B cell (primary cell): ENCODE results near the gene DYNLRB2. TPM values are rescaled to one million over a fixed set of nuclear protein-coding genes. Genes with fewer than 3 reads are reported as not detected.

Experiments
- ATAC-seq: fragments of 200-7000 bp; cut with Tn5 transposase; one replicate; pipeline ENCODE4 v1.10.0; 2021; ENCODE audit warnings: low read depth, mild to moderate bottlenecking, moderate number of reproducible peaks, moderate library complexity
- CTCF ChIA-PET: fragments of 350-600 bp; sonication (Branson Sonifier 250); formaldehyde crosslinking; loops from one replicate; lab custom pipeline; 2021; ENCODE audit warnings: antibody characterized with exemption, inconsistent platforms; lab: Charles Lee
- POLR2A ChIA-PET: fragments of 350-600 bp; sonication (Branson Sonifier 250); formaldehyde crosslinking; loops from one replicate; lab custom pipeline; 2021; ENCODE audit warnings: antibody characterized with exemption; lab: Charles Lee
- DNase-seq: peaks from one replicate; pipeline ENCODE4 v3.0.0; 2013
- H2AFZ ChIP-seq: 2 replicates; pipeline ENCODE4 v1.6.1; 2012; ENCODE audit warnings: mild to moderate bottlenecking, low read depth, low read length; ENCODE audit not compliant: insufficient read depth, poor library complexity, severe bottlenecking
- H3K27ac ChIP-seq, 2 donors: 1 replicate in 1 of 2; 2 replicates in 1 of 2; pipeline ENCODE4 v1.5.1; 2012 to 2013; ENCODE audit warnings: low read length in 2 of 2, mild to moderate bottlenecking in 2 of 2, moderate library complexity in 1 of 2
- H3K27me3 ChIP-seq, 4 experiments: fragments of 200-600 bp in 1 of 4; sonication (generic) in 1 of 4; replicated peaks in 1 of 4; 1 replicate in 2 of 4; 2 replicates in 2 of 4; pipeline versions ENCODE4 v1.6.1 to v1.7.0; 2013 to 2016; ENCODE audit warnings: low read length in 3 of 4, mild to moderate bottlenecking in 2 of 4, mixed read lengths in 1 of 4, moderate library complexity in 1 of 4; ENCODE audit not compliant: insufficient read depth in 4 of 4, control insufficient read depth in 3 of 4; ENCODE audit errors: control extremely low read depth in 1 of 4
- H3K36me3 ChIP-seq, 2 experiments: replicated peaks in 1 of 2; 1 replicate in 1 of 2; 2 replicates in 1 of 2; pipeline versions ENCODE4 v1.6.1 to v1.7.1; 2013; ENCODE audit warnings: low read length in 1 of 2; ENCODE audit not compliant: insufficient read depth in 2 of 2, control insufficient read depth in 1 of 2; ENCODE audit errors: control extremely low read depth in 1 of 2, extremely low read depth in 1 of 2
- H3K4me1 ChIP-seq, 2 donors: fragments of 200-600 bp in 1 of 2; sonication (generic) in 1 of 2; 1 replicate in 1 of 2; 2 replicates in 1 of 2; pipeline versions ENCODE4 v1.5.1 to v1.6.1; 2013 to 2017; ENCODE audit warnings: low read length in 2 of 2; ENCODE audit not compliant: control insufficient read depth in 2 of 2, insufficient read depth in 2 of 2
- H3K4me2 ChIP-seq: replicated peaks from 2 replicates; pipeline ENCODE3; 2012; ENCODE audit warnings: mild to moderate bottlenecking, low read depth, low read length; ENCODE audit not compliant: poor library complexity, severe bottlenecking
- H3K4me3 ChIP-seq, 5 experiments: fragments of 200-600 bp in 1 of 5; sonication (generic) in 1 of 5; 1 replicate in 3 of 5; 2 replicates in 2 of 5; pipeline versions ENCODE4 v1.5.1 to v1.7.0; 2011 to 2016; ENCODE audit warnings: low read length in 4 of 5, mild to moderate bottlenecking in 4 of 5, low read depth in 2 of 5, control low read depth in 1 of 5, moderate library complexity in 1 of 5; ENCODE audit not compliant: insufficient read depth in 1 of 5; ENCODE audit errors: control extremely low read depth in 1 of 5, extremely low read depth in 1 of 5
- H3K79me2 ChIP-seq: fragments of 200-600 bp; sonication (generic); one replicate; pipeline ENCODE4 v1.6.0; 2016; ENCODE audit warnings: low read length; ENCODE audit not compliant: control insufficient read depth, insufficient read depth
- H3K9ac ChIP-seq: fragments of 200-600 bp; sonication (generic); 2 replicates; pipeline ENCODE4 v1.6.1; 2017; ENCODE audit warnings: mild to moderate bottlenecking, low read length, moderate library complexity
- H3K9me3 ChIP-seq, 3 donors: one replicate each; pipeline versions ENCODE4 v1.6.1 to v1.7.1; 2013; ENCODE audit warnings: low read length in 2 of 3; ENCODE audit not compliant: control insufficient read depth in 2 of 3, insufficient read depth in 1 of 3; ENCODE audit errors: control extremely low read depth in 1 of 3
- H4K20me1 ChIP-seq: 2 replicates; pipeline ENCODE4 v1.6.0; 2012; ENCODE audit warnings: mild to moderate bottlenecking, low read length; ENCODE audit not compliant: insufficient read depth, control insufficient read depth, poor library complexity, severe bottlenecking
- H3K27ac Mint-ChIP-seq: one replicate; pipeline ENCODE4 v1.8.0; 2021; ENCODE audit warnings: mixed read lengths
- H3K27me3 Mint-ChIP-seq: one replicate; pipeline ENCODE4 v1.8.0; 2021; ENCODE audit warnings: mixed read lengths
- H3K4me1 Mint-ChIP-seq: one replicate; pipeline ENCODE4 v1.8.0; 2021; ENCODE audit warnings: mixed read lengths
- H3K4me3 Mint-ChIP-seq: one replicate; pipeline ENCODE4 v1.8.0; 2021; ENCODE audit warnings: mixed read lengths
- H3K9me3 Mint-ChIP-seq: one replicate; pipeline ENCODE4 v1.8.0; 2022; ENCODE audit warnings: mixed read lengths; ENCODE audit not compliant: insufficient read depth
- CTCF ChIP-seq: fragments of 200-600 bp; IDR thresholded peaks from one replicate; pipeline ENCODE4 v1.8.0; 2022; ENCODE audit warnings: antibody characterized with exemption, mild to moderate bottlenecking
- EZH2 ChIP-seq: IDR thresholded peaks from 2 replicates; pipeline ENCODE4 v1.6.1; 2012; ENCODE audit warnings: borderline replicate concordance, low read depth, mild to moderate bottlenecking, moderate library complexity, low read length; ENCODE audit not compliant: insufficient read depth, poor library complexity, severe bottlenecking
- WGBS: methylation state at CpG from one replicate; pipeline ENCODE4 v1.1.5; 2013; ENCODE audit warnings: missing lambda C conversion rate; ENCODE audit not compliant: insufficient coverage; 5-methylcytosine and 5-hydroxymethylcytosine counted together
- intact Hi-C: fragments of 100-400 bp; cut with micrococcal nuclease; formaldehyde crosslinking; loops from one replicate; pipeline ENCODE4 v1.10.0; 2022
- polyA plus RNA-seq: library from polyadenylated mRNA; depleted of rRNA; stranded (reverse); fragments of >200 nt; gene quantifications from 2 replicates; pipeline ENCODE4 v1.2.3, GENCODE V29; 2012
- total RNA-seq, 2 donors: library from RNA; stranded (reverse); fragments of 120-200 nt in 1 of 2; gene quantifications; 1 replicate in 1 of 2; 2 replicates in 1 of 2; pipeline versions ENCODE4 v1.2.3 to v1.2.4, GENCODE V29; 2013 to 2022

The DYNLRB2 gene
- total and polyA plus RNA-seq, 2 donors (not counting 1 experiment from before 2014, with no cell fraction given), result not detected

GRCh38 chr16:80519189-80519588, 21.6 kb upstream of the DYNLRB2 start:
- TF ChIP-seq CTCF (no peak), EZH2 (no peak)
- no peak overlapping the region for H3K27ac Mint-ChIP-seq
- ChIA-PET CTCF (interaction anchor here (0.5 kb wide), 1 partner anchor 478 kb away, joined by 4 read pairs; no protein-coding TSS in a partner anchor), POLR2A (no interaction called here)
- Histone ChIP-seq H3K4me3 (no peak overlapping the region), H3K27ac (no peak overlapping the region), H4K20me1 (no peaks in the 10 kb centered on the region), H3K27me3 (peaks cover 0 to 3% (median 0%) of the 10 kb centered on the region in 4 experiments), H3K36me3 (no peaks in the 10 kb centered on the region), H3K9ac (no peak overlapping the region), H3K79me2 (no peaks in the 10 kb centered on the region), H3K4me1 (peaks cover 7 to 14% of the 10 kb centered on the region in 2 donors), H3K4me2 (no peak overlapping the region), H3K9me3 (peaks cover 0 to 1% (median 0%) of the 10 kb centered on the region in 3 donors), H2AFZ (no peak overlapping the region)
- no peak overlapping the region for H3K4me3 Mint-ChIP-seq
- intact Hi-C loops, result no loop called here
- ATAC-seq, result no peak
- DNase-seq, result no peak
- H3K27me3 Mint-ChIP-seq, result peaks cover 16% of the 10 kb centered on the region
- no peaks in the 10 kb centered on the region for H3K9me3 Mint-ChIP-seq
- 44% methylated on average over 2 of the region's 3 CpGs for WGBS
- H3K4me1 Mint-ChIP-seq, result peaks cover 11% of the 10 kb centered on the region

- Histone ChIP-seq H3K9me3 (peaks cover 0 to 1% (median 0%) of the 10 kb centered on the region in 3 donors), H3K4me2 (no peak overlapping the region), H3K9ac (no peak overlapping the region), H3K36me3 (no peaks in the 10 kb centered on the region), H3K4me1 (no peaks in the 10 kb centered on the region), H3K4me3 (no peak overlapping the region), H2AFZ (no peak overlapping the region), H3K79me2 (no peaks in the 10 kb centered on the region), H3K27me3 (no peaks in the 10 kb centered on the region), H4K20me1 (no peaks in the 10 kb centered on the region), H3K27ac (no peak overlapping the region)
- Mint-ChIP-seq H3K4me3 (no peak overlapping the region), H3K27me3 (peaks cover 4% of the 10 kb centered on the region), H3K9me3 (no peaks in the 10 kb centered on the region), H3K27ac (no peak overlapping the region), H3K4me1 (peaks cover 1% of the 10 kb centered on the region)
- WGBS, result 92% methylated on average over 2 of the region's 4 CpGs
- no peak for TF ChIP-seq EZH2
- TF ChIP-seq CTCF, result no peak
- no peak for DNase-seq
- ChIA-PET CTCF (interaction anchor here (0.8 to 3.6 kb wide), 5 partner anchors 9 to 301 kb away, joined by 3 to 28 read pairs (median 8); partner anchors contain the start of gene DYNLRB2), POLR2A (no interaction called here)
- intact Hi-C loops, result loop anchor here (5.0 kb wide), 1 partner anchor 297 kb away; no protein-coding TSS in a partner anchor
- no peak for ATAC-seq
Measured at GRCh38 chr16:80525420-80525819, 15.4 kb upstream of the DYNLRB2 start.
